Cardiac septum (tissue), 1 donor: ENCODE results near the gene TPR. TPM values are rescaled to one million over a fixed set of nuclear protein-coding genes. Genes with fewer than 3 reads are reported as not detected.

Experiments used
- DNase-seq: peaks from one replicate; pipeline ENCODE4 v3.0.0-alpha.2; 2020; ENCODE audit warnings: low spot score
- intact Hi-C: fragments of 100-400 bp; cut with DNase I; formaldehyde crosslinking; loops from one replicate; pipeline ENCODE4 v1.14.0; 2022
- total RNA-seq: library from RNA; stranded (reverse); fragmentation: NEBNext Ultra II Directional; extraction: Animal tissue kit (Norgen Biotek cat#: 25700); gene quantifications from one replicate; pipeline ENCODE4 v1.2.1, GENCODE V29; 2021
- donor health status: DM: no; HTN: no; CAD: no.

TPR gene
- total RNA-seq, 1 donor from 2014 or later, result 82.6 TPM

GRCh38 chr1:186297439-186298045 lies 77.5 kb downstream of the TPR start:
- no peak for DNase-seq
- intact Hi-C loops, result no loop called here

- no peak for DNase-seq
- intact Hi-C loops, result no loop called here
Measured at GRCh38 chr1:186295980-186296379, 79.1 kb downstream of the TPR start, which contains the start of gene PRG4. PRG4 (plus strand) TSS chr1:186296279.

- intact Hi-C loops, result no loop called here
- DNase-seq, result no peak
Measured at GRCh38 chr1:186292875-186293274, 82.2 kb downstream of the TPR start.

GRCh38 chr1:186291271-186291670 lies 83.8 kb downstream of the TPR start:
- intact Hi-C loops, result no loop called here
- DNase-seq, result no peak

- DNase-seq, result no peak
- intact Hi-C loops, result no loop called here
Measured at GRCh38 chr1:186289943-186290545, 85.0 kb downstream of the TPR start.

- intact Hi-C loops, result no loop called here
- no peak for DNase-seq
Measured at GRCh38 chr1:186286615-186287315, 88.3 kb downstream of the TPR start.

GRCh38 chr1:186283374-186283773 lies 91.7 kb downstream of the TPR start:
- intact Hi-C loops, result no loop called here
- DNase-seq, result no peak

GRCh38 chr1:186282466-186282865 lies 92.6 kb downstream of the TPR start:
- no peak for DNase-seq
- intact Hi-C loops, result no loop called here

GRCh38 chr1:186275822-186276221 lies 99.2 kb downstream of the TPR start:
- intact Hi-C loops, result no loop called here

GRCh38 chr1:186272486-186272885 lies 102.6 kb downstream of the TPR start:
- intact Hi-C loops, result no loop called here
- DNase-seq, result no peak

More at GRCh38 chr1:186275822-186276221, 99.2 kb downstream of the TPR start:
- DNase-seq, result no peak

GRCh38 chr1:186271032-186271431 lies 104.0 kb downstream of the TPR start:
- no peak for DNase-seq
- intact Hi-C loops, result no loop called here

Other genes with a start within 250 kb of the TPR start
- 0.86 TPM for gene PRG4, start 79.0 kb downstream of the TPR start, total RNA-seq
- gene ODR4, start 585 bp upstream of the TPR start, total RNA-seq, result 12.9 TPM
- not detected for gene PDC, start 85.9 kb upstream of the TPR start, total RNA-seq